ENCODE data around the gene LHFPL2.

LHFPL2 gene

DNA sequence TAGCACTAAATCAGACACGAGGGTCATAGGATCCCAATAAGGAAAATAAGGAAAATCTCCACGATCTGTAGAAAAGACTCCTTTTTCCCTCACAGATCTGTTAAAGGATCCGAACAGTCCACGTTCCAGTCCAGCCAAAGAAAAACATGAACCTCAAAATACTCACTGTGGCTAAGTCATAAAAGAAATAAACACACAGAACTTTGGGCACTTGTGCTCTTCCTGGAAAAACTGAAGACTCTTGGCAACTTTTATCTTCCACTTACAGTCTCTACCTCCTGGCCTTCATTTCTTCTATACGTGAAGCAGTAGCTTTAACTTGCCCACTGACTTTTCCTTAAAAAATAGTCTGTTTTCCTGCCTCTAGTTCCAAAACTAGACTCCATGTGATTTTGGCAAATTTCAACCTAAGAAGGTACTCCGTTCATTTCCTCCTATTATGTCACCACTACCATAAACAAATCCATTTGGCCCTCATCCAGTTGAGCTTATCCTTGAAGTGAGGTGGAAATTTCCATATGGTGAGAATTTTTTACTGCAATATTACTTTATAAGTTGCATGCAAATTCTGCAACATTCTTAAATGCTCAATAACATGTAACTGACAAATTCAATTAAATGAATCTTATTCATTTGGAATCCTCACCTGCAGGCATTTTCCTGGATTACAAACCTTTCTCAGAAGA is 5.3 kb upstream of the LHFPL2 start:
- H3K27ac ChIP-seq (ENCODE audit: insufficient read depth, low read depth, low read length, poor library complexity, severe bottlenecking), result no peak overlapping the region
- no peaks in the 10 kb centered on the region for H3K4me1 ChIP-seq (ENCODE audit: control insufficient read depth, insufficient read depth, low read length)
- H3K36me3 ChIP-seq (ENCODE audit: control insufficient read depth, insufficient read depth, low read length), result no peaks in the 10 kb centered on the region
- no peaks in the 10 kb centered on the region for H3K9me3 ChIP-seq (ENCODE audit: control insufficient read depth, low read length)
- no peak overlapping the region for H3K4me3 ChIP-seq (ENCODE audit: insufficient read depth, low read depth, low read length)
- H3K27me3 ChIP-seq (ENCODE audit: control insufficient read depth, insufficient read depth, low read length, poor library complexity, severe bottlenecking), result no peaks in the 10 kb centered on the region
- 75% methylated on average over 6 of the region's 6 CpGs for WGBS, 2 experiments

DNA sequence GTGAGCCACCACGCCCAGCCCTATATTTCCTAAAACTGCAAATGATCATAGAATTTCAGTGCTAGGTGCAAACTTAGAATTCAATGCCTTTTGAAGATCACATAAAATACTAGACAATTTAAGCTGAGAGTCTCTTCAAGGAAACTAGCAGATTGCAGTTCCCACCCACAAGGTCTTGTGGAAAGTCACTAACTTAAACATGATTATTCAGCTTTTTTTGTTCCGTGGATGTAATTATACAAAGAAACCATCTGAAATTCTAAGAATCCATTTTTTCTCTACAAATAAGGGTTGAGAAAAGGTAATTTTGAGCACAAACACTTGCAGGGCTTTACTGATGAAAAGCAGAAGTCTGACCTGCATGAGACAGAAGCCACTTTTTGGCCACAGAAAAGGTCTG is 4.5 kb upstream of the LHFPL2 start:
- Histone ChIP-seq H3K36me3 (ENCODE audit: control insufficient read depth, insufficient read depth, low read length) (no peaks in the 10 kb centered on the region), H3K27me3 (ENCODE audit: control insufficient read depth, insufficient read depth, low read length, poor library complexity, severe bottlenecking) (no peaks in the 10 kb centered on the region), H3K4me3 (ENCODE audit: insufficient read depth, low read depth, low read length) (no peak overlapping the region), H3K9me3 (ENCODE audit: control insufficient read depth, low read length) (no peaks in the 10 kb centered on the region), H3K27ac (ENCODE audit: insufficient read depth, low read depth, low read length, poor library complexity, severe bottlenecking) (no peak overlapping the region), H3K4me1 (ENCODE audit: control insufficient read depth, insufficient read depth, low read length) (no peaks in the 10 kb centered on the region)
- WGBS, 2 experiments, result 98% methylated on average over 2 of the region's 2 CpGs

DNA sequence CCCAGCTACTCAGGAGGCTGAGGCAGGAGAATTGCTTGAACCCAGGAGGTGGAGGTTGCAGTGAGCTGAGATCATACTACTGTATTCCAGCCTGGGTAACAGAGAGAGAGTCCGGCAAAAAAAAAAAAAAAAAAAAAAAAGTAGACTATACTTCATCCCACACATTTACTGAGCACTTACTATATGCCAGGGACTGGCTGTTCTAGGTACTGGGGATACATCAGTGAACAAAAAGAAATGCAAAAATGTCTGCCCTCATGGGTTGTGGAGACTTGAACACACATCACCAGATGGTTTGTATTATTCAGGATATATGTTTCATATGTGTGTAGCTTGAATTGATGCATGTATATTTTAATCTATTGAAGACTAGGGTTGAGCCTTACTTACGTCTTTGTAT is 2.9 kb upstream of the LHFPL2 start:
- Histone ChIP-seq H3K4me1 (ENCODE audit: control insufficient read depth, insufficient read depth, low read length) (no peaks in the 10 kb centered on the region), H3K27ac (ENCODE audit: insufficient read depth, low read depth, low read length, poor library complexity, severe bottlenecking) (no peak overlapping the region), H3K9me3 (ENCODE audit: control insufficient read depth, low read length) (no peaks in the 10 kb centered on the region), H3K4me3 (ENCODE audit: insufficient read depth, low read depth, low read length) (no peak overlapping the region), H3K36me3 (ENCODE audit: control insufficient read depth, insufficient read depth, low read length) (no peaks in the 10 kb centered on the region), H3K27me3 (ENCODE audit: control insufficient read depth, insufficient read depth, low read length, poor library complexity, severe bottlenecking) (no peaks in the 10 kb centered on the region)
- 100% methylated on average over 1 of the region's 2 CpGs for WGBS, 2 experiments

DNA sequence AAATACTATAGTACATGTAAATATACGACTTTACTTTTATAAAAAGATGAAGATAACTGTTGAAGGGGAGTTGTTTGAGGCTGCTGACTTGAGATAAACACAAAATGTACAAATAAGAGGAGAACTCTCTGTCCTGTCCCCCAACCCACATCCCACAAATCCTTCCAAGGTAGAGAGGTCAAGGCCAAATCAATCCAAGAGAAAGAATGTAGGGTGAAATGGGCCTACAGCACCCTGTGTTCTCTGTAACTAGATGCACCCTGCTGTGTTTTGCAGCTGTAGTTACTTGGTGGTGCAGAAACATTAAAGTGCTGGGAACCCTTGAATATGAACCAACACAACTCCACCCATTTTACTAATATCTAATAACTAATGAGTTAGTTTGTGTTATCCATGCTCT is 2.0 kb upstream of the LHFPL2 start:
- no peaks in the 10 kb centered on the region for H3K27me3 ChIP-seq (ENCODE audit: control insufficient read depth, insufficient read depth, low read length, poor library complexity, severe bottlenecking)
- no peak overlapping the region for H3K27ac ChIP-seq (ENCODE audit: insufficient read depth, low read depth, low read length, poor library complexity, severe bottlenecking)
- no peaks in the 10 kb centered on the region for H3K4me1 ChIP-seq (ENCODE audit: control insufficient read depth, insufficient read depth, low read length)
- H3K36me3 ChIP-seq (ENCODE audit: control insufficient read depth, insufficient read depth, low read length), result no peaks in the 10 kb centered on the region
- H3K9me3 ChIP-seq (ENCODE audit: control insufficient read depth, low read length), result no peaks in the 10 kb centered on the region
- H3K4me3 ChIP-seq (ENCODE audit: insufficient read depth, low read depth, low read length), result no peak overlapping the region
- WGBS, 2 experiments, result no CpG with 5 or more reads among the region's 1 CpG

DNA sequence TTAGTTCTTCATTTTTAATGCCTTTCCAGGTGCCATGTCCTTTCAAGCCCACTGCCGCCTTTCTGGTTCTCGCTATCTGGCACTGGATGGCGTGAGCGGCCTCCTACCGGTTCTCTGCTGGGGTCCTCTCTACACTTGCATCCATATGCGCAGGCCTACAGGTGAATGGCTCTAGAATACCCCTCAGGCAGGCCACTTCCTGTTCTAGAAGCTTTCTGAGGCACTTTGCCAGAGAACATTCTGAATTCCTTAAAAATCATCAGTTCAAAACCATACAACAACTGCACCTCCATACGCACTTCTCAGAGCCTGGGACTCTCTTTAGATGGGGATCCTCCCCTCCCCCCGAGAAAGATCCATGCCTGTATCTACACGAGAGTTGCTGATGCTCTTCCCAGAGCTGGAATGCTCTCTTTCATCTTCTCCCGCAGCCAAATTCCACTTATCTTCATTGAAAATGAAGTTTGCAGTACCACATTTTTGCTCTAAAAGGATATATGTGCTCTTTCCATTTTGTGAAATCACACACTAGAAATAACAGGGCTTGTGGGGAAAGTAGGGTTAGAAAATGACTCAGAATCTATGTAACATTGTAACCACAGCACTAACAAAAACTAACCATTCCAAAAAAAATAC is 1.4 kb upstream of the LHFPL2 start:
- Histone ChIP-seq H3K36me3 (ENCODE audit: control insufficient read depth, insufficient read depth, low read length) (no peaks in the 10 kb centered on the region), H3K9me3 (ENCODE audit: control insufficient read depth, low read length) (no peaks in the 10 kb centered on the region), H3K27me3 (ENCODE audit: control insufficient read depth, insufficient read depth, low read length, poor library complexity, severe bottlenecking) (no peaks in the 10 kb centered on the region), H3K4me3 (ENCODE audit: insufficient read depth, low read depth, low read length) (no peak overlapping the region), H3K27ac (ENCODE audit: insufficient read depth, low read depth, low read length, poor library complexity, severe bottlenecking) (no peak overlapping the region), H3K4me1 (ENCODE audit: control insufficient read depth, insufficient read depth, low read length) (no peaks in the 10 kb centered on the region)
- WGBS, 2 experiments, result 37 to 38% methylated on average over 10 of the region's 10 CpGs

DNA sequence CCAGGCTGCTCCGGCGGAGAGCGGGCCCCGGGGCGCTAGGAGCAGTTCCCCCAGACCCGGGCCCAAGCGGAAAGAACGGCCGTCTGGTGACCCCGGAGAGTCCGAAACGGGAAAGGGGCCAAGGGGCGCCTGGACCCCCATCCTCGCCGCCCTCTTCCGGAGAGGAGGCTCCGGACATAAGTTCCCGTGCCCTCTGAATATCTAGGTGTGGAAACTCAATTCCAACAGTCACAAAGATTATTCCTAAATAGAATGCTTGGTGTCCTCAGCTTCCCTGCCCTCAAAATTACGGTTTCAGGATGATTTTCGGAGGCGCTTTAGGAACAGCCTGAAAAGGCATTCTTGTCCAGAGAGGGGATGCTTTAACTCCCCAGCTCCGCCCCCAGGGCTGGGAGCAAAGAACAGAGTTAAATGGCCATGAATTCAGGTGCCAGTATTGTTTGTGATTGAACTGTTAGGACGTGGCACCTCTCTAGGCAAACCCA is 681 bp upstream of the LHFPL2 start:
- 2 to 3% methylated on average over 22 to 23 of the region's 23 CpGs for WGBS, 2 experiments
- Histone ChIP-seq H3K27ac (ENCODE audit: insufficient read depth, low read depth, low read length, poor library complexity, severe bottlenecking) (peak overlapping the region; percentile 28), H3K27me3 (ENCODE audit: control insufficient read depth, insufficient read depth, low read length, poor library complexity, severe bottlenecking) (no peaks in the 10 kb centered on the region), H3K4me3 (ENCODE audit: insufficient read depth, low read depth, low read length) (peak overlapping the region; percentile 76), H3K9me3 (ENCODE audit: control insufficient read depth, low read length) (no peaks in the 10 kb centered on the region), H3K4me1 (ENCODE audit: control insufficient read depth, insufficient read depth, low read length) (no peaks in the 10 kb centered on the region), H3K36me3 (ENCODE audit: control insufficient read depth, insufficient read depth, low read length) (no peaks in the 10 kb centered on the region)

DNA sequence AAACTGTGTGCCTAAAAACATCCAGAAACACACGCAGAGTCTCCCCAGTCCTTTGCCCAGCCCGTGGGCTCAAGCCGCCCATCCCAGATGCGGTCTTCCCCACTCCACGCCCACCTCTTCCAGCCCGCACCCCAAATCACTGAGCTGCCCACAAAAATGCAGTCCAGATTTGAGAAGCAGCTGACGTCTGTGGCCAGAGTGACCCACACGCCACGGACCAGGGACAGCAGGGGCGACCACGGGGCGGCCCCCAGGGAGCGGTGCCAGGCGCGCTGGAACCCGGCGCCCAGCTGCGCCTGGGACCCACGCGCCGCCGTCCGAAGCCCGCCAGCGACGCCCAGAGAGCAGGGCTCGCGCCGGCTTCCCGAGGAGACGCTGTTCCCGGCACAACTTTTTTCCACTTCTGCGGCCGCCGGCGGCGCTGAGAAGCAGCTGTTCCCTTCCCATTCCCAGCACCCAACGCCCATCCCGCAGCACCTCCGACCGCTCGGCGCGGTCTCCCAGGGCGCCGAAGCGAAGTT is 674 bp downstream of the LHFPL2 start:
- no peaks in the 10 kb centered on the region for H3K9me3 ChIP-seq (ENCODE audit: control insufficient read depth, low read length)
- peak overlapping the region; percentile 76 for H3K4me3 ChIP-seq (ENCODE audit: insufficient read depth, low read depth, low read length)
- 0% methylated on average over 47 of the region's 47 CpGs for WGBS, 2 experiments
- H3K36me3 ChIP-seq (ENCODE audit: control insufficient read depth, insufficient read depth, low read length), result no peaks in the 10 kb centered on the region
- H3K27me3 ChIP-seq (ENCODE audit: control insufficient read depth, insufficient read depth, low read length, poor library complexity, severe bottlenecking), result no peaks in the 10 kb centered on the region
- no peaks in the 10 kb centered on the region for H3K4me1 ChIP-seq (ENCODE audit: control insufficient read depth, insufficient read depth, low read length)
- peak overlapping the region; percentile 79 for H3K27ac ChIP-seq (ENCODE audit: insufficient read depth, low read depth, low read length, poor library complexity, severe bottlenecking)

DNA sequence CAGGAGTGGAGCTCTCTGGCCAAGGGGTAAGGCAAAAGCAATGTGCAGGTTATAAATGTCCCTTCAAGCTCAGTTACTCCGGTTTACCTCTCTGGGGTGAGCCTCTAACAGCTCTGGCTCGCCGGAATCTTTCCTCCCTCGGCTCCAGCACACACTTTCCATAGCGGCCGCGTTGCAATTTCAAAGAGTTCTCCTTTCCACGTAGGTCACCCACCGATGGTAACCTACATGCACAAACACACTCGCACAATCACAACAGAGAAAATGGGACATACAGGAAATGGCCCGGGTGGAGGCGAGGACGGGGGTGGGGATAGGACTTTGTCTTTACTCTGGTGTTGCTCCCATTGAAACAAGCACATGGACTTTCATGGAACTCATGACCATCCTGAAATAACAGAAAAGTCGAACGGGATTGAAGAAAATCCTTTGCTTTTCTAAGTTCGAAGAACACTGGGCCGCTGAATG is 1.2 kb downstream of the LHFPL2 start:
- H3K27me3 ChIP-seq (ENCODE audit: control insufficient read depth, insufficient read depth, low read length, poor library complexity, severe bottlenecking), result no peaks in the 10 kb centered on the region
- no peak overlapping the region for H3K27ac ChIP-seq (ENCODE audit: insufficient read depth, low read depth, low read length, poor library complexity, severe bottlenecking)
- H3K4me1 ChIP-seq (ENCODE audit: control insufficient read depth, insufficient read depth, low read length), result no peaks in the 10 kb centered on the region
- peak overlapping the region; percentile 76 for H3K4me3 ChIP-seq (ENCODE audit: insufficient read depth, low read depth, low read length)
- no peaks in the 10 kb centered on the region for H3K36me3 ChIP-seq (ENCODE audit: control insufficient read depth, insufficient read depth, low read length)
- WGBS, 2 experiments, result 1% methylated on average over 17 of the region's 17 CpGs
- H3K9me3 ChIP-seq (ENCODE audit: control insufficient read depth, low read length), result no peaks in the 10 kb centered on the region

DNA sequence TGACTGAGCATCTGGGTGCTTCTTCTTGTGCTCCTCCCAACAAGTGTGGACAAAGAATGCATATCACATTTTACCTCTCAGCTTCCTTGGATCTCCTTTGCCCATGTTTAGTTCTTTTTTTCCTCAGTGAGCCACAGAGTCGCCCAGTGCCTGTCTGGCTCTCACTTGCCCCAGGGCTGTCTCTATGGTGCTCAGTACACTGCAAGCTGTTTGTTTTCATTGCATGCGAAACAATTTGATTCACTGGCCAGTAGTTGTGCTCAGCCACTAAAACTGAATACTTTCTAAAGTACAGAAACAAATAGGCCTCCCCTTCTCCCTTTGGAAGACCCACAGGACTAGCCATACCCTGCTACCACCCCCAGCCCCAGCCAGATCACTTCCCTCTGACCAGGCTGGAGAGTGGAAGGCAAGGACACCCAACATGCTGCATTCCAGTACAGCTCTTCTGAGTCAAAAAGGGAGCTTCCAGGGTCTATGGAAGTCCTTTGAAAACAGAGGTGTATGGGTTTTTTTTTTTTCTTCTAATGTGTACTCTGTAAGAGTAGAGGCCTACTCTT is 3.8 kb downstream of the LHFPL2 start:
- H3K27ac ChIP-seq (ENCODE audit: insufficient read depth, low read depth, low read length, poor library complexity, severe bottlenecking), result no peak overlapping the region

DNA sequence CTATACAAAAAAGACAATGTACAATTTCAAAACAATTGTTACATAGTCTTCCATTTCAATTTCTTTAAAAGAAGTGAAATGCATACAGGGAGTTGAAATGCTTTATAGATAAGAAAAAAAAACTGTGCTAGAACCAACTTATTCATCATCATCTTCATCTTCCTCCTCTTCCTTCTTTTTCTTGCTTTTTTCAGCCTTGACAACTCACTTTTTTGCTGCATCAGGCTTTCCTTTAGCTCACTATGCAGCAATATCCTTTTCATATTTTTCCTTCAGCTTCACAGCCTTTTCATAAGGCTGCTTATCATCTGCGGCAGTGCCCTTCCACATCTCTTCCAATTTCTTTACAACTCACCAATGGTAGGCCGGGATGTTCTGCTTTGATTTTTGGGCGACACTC is 4.4 kb downstream of the LHFPL2 start:
- no peaks in the 10 kb centered on the region for H3K36me3 ChIP-seq (ENCODE audit: control insufficient read depth, insufficient read depth, low read length)
- peaks cover 14% of the 10 kb centered on the region for H3K4me1 ChIP-seq (ENCODE audit: control insufficient read depth, insufficient read depth, low read length)
- no peak overlapping the region for H3K4me3 ChIP-seq (ENCODE audit: insufficient read depth, low read depth, low read length)
- no peaks in the 10 kb centered on the region for H3K9me3 ChIP-seq (ENCODE audit: control insufficient read depth, low read length)
- no peaks in the 10 kb centered on the region for H3K27me3 ChIP-seq (ENCODE audit: control insufficient read depth, insufficient read depth, low read length, poor library complexity, severe bottlenecking)
- 97 to 98% methylated on average over 3 of the region's 3 CpGs for WGBS, 2 experiments
- no peak overlapping the region for H3K27ac ChIP-seq (ENCODE audit: insufficient read depth, low read depth, low read length, poor library complexity, severe bottlenecking)

More for the DNA sequence above, 3.8 kb downstream of the LHFPL2 start:
- WGBS, 2 experiments, result 38 to 46% methylated on average over 2 of the region's 2 CpGs
- no peaks in the 10 kb centered on the region for H3K9me3 ChIP-seq (ENCODE audit: control insufficient read depth, low read length)
- peaks cover 9% of the 10 kb centered on the region for H3K4me1 ChIP-seq (ENCODE audit: control insufficient read depth, insufficient read depth, low read length)
- no peaks in the 10 kb centered on the region for H3K36me3 ChIP-seq (ENCODE audit: control insufficient read depth, insufficient read depth, low read length)
- no peak overlapping the region for H3K4me3 ChIP-seq (ENCODE audit: insufficient read depth, low read depth, low read length)
- no peaks in the 10 kb centered on the region for H3K27me3 ChIP-seq (ENCODE audit: control insufficient read depth, insufficient read depth, low read length, poor library complexity, severe bottlenecking)
